Measurements from ENCODE around the gene GSK3B. TPM values are rescaled to one million over a fixed set of nuclear protein-coding genes. Genes with fewer than 3 reads are reported as not detected.

GSK3B gene
- total and polyA plus RNA-seq, 10 of the 15 experiments (the other 5 are each of a cell fraction or from before 2014, with no cell fraction given): 8.5 to 49.8 (median 25.5) TPM

- intact Hi-C loops (cut with micrococcal nuclease; ENCODE audit: unreplicated experiment) (no loop called here), in situ Hi-C loops (cut with MboI) (no loop called here)
- ChIA-PET SMC1A (ENCODE audit: uncharacterized antibody, unreplicated experiment) (interaction anchor here (1.0 kb wide), 1 partner anchor 11 kb away, joined by 3 read pairs; no protein-coding TSS in a partner anchor), RAD21 (ENCODE audit: unreplicated experiment) (no interaction called here), CTCF (interaction anchor here (0.5 to 1.0 kb wide), 3 partner anchors 77 to 102 kb away, joined by 3 read pairs; no protein-coding TSS in a partner anchor), POLR2A (no interaction called here)
- no peak overlapping the region for H2AFZ ChIP-seq (ENCODE audit: control insufficient read depth, low read depth, low read length)
- H3K79me2 ChIP-seq (ENCODE audit: control insufficient read depth, insufficient read depth, low read length): peaks cover 27% of the 10 kb centered on the region
- no peaks in the 10 kb centered on the region for H3K36me3 ChIP-seq (ENCODE audit: control insufficient read depth in 2 of 2, insufficient read depth in 2 of 2, low read length in 1 of 2)
- FAIRE-seq (peak; percentile 61), ATAC-seq (no peak), DNase-seq (ENCODE audit: low read depth, low spot score) (no peak)
- WGBS (ENCODE audit: insufficient coverage, insufficient replicate concordance, low lambda C conversion rate, missing lambda C conversion rate): 89% methylated on average over 4 of the region's 4 CpGs
- H3K4me3 ChIP-seq: no peak overlapping the region
- no peaks in the 10 kb centered on the region; the same call in 1 of the 3 replicates for H3K9me3 ChIP-seq (replicated peaks; ENCODE audit: control insufficient read depth, insufficient read depth, low read length)
- no peak overlapping the region for H3K9ac ChIP-seq (ENCODE audit: control insufficient read depth, insufficient read depth, low read length)
- TF ChIP-seq BMI1 (IDR thresholded peaks at IDR 0.05; ENCODE audit: borderline replicate concordance) (no peak), POLR2AphosphoS5 (IDR thresholded peaks at IDR 0.05; ENCODE audit: low read length) (no peak), STAT3 (IDR thresholded peaks at IDR 0.05; ENCODE audit: low read depth, low read length) (no peak), YBX1 (IDR thresholded peaks at IDR 0.05) (no peak), NBN (IDR thresholded peaks at IDR 0.05) (no peak), IRF4 (IDR thresholded peaks at IDR 0.05; ENCODE audit: low read depth, low read length) (no peak), HCFC1 (IDR thresholded peaks at IDR 0.05; ENCODE audit: low read length) (no peak), CEBPB (IDR thresholded peaks at IDR 0.05; ENCODE audit: borderline replicate concordance in 1 of 2, low read depth in 2 of 2, low read length in 2 of 2) (no peak), MYB (IDR thresholded peaks at IDR 0.05; ENCODE audit: borderline replicate concordance, low read depth, low read length) (no peak), POLR2A (IDR thresholded peaks at IDR 0.05; ENCODE audit: low read depth, low read length) (no peak), CHD2 (IDR thresholded peaks at IDR 0.05; ENCODE audit: borderline replicate concordance, low read depth, low read length) (no peak), MAX (IDR thresholded peaks at IDR 0.05; ENCODE audit: low read depth, low read length) (no peak), ZSCAN29 (IDR thresholded peaks at IDR 0.05) (no peak), FOXM1 (IDR thresholded peaks at IDR 0.05; ENCODE audit: low read depth, low read length) (no peak)
- TF ChIP-seq, protein P1, sequence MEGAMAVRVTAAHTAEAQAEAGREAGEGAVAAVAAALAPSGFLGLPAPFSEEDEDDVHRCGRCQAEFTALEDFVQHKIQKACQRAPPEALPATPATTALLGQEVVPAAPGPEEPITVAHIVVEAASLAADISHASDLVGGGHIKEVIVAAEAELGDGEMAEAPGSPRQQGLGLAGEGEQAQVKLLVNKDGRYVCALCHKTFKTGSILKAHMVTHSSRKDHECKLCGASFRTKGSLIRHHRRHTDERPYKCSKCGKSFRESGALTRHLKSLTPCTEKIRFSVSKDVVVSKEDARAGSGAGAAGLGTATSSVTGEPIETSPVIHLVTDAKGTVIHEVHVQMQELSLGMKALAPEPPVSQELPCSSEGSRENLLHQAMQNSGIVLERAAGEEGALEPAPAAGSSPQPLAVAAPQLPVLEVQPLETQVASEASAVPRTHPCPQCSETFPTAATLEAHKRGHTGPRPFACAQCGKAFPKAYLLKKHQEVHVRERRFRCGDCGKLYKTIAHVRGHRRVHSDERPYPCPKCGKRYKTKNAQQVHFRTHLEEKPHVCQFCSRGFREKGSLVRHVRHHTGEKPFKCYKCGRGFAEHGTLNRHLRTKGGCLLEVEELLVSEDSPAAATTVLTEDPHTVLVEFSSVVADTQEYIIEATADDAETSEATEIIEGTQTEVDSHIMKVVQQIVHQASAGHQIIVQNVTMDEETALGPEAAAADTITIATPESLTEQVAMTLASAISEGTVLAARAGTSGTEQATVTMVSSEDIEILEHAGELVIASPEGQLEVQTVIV (IDR thresholded peaks at IDR 0.05; ENCODE audit: borderline replicate concordance, partially characterized antibody): no peak
- TF ChIP-seq, protein P2, sequence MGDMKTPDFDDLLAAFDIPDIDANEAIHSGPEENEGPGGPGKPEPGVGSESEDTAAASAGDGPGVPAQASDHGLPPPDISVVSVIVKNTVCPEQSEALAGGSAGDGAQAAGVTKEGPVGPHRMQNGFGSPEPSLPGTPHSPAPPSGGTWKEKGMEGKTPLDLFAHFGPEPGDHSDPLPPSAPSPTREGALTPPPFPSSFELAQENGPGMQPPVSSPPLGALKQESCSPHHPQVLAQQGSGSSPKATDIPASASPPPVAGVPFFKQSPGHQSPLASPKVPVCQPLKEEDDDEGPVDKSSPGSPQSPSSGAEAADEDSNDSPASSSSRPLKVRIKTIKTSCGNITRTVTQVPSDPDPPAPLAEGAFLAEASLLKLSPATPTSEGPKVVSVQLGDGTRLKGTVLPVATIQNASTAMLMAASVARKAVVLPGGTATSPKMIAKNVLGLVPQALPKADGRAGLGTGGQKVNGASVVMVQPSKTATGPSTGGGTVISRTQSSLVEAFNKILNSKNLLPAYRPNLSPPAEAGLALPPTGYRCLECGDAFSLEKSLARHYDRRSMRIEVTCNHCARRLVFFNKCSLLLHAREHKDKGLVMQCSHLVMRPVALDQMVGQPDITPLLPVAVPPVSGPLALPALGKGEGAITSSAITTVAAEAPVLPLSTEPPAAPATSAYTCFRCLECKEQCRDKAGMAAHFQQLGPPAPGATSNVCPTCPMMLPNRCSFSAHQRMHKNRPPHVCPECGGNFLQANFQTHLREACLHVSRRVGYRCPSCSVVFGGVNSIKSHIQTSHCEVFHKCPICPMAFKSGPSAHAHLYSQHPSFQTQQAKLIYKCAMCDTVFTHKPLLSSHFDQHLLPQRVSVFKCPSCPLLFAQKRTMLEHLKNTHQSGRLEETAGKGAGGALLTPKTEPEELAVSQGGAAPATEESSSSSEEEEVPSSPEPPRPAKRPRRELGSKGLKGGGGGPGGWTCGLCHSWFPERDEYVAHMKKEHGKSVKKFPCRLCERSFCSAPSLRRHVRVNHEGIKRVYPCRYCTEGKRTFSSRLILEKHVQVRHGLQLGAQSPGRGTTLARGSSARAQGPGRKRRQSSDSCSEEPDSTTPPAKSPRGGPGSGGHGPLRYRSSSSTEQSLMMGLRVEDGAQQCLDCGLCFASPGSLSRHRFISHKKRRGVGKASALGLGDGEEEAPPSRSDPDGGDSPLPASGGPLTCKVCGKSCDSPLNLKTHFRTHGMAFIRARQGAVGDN (IDR thresholded peaks at IDR 0.05): no peak
- TF ChIP-seq, protein P3, sequence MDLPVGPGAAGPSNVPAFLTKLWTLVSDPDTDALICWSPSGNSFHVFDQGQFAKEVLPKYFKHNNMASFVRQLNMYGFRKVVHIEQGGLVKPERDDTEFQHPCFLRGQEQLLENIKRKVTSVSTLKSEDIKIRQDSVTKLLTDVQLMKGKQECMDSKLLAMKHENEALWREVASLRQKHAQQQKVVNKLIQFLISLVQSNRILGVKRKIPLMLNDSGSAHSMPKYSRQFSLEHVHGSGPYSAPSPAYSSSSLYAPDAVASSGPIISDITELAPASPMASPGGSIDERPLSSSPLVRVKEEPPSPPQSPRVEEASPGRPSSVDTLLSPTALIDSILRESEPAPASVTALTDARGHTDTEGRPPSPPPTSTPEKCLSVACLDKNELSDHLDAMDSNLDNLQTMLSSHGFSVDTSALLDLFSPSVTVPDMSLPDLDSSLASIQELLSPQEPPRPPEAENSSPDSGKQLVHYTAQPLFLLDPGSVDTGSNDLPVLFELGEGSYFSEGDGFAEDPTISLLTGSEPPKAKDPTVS (IDR thresholded peaks at IDR 0.05; ENCODE audit: low read depth, low read length): no peak
- H3K27me3 ChIP-seq (replicated peaks in 1 of 2; ENCODE audit: control insufficient read depth in 2 of 2, insufficient read depth in 2 of 2, low read length in 1 of 2): no peaks in the 10 kb centered on the region
- H3K4me1 ChIP-seq (ENCODE audit: control insufficient read depth, insufficient read depth, low read length): no peaks in the 10 kb centered on the region
- no peaks in the 10 kb centered on the region for H4K20me1 ChIP-seq (ENCODE audit: control insufficient read depth, insufficient read depth)
- BruUV-seq (replicated peaks): no TSS peak
- H3K4me2 ChIP-seq (ENCODE audit: control insufficient read depth, insufficient read depth): no peak overlapping the region
- H3K27ac ChIP-seq (ENCODE audit: control insufficient read depth, insufficient read depth): no peak overlapping the region
Observed at GRCh38 chr3:119969759-119970158, 124.5 kb downstream of the GSK3B start.
